MM.1S (cell line): ENCODE data around the gene RAD23A.
A peak's percentile ranks its signal among the peaks of the same experiment; 100 is the strongest.

Experiments used
- DNase-seq: peaks from one replicate; pipeline ENCODE4 v3.0.0-alpha.2; 2015
- H2AFZ ChIP-seq: fragments of 300-600 bp; sonication (generic); 2 replicates; pipeline ENCODE4 v1.6.0; 2016; ENCODE audit warnings: antibody characterized with exemption, low read length
- H3F3A ChIP-seq: fragments of 300-600 bp; sonication (generic); 2 replicates; pipeline ENCODE4 v1.6.1; 2016; ENCODE audit warnings: mild to moderate bottlenecking, antibody characterized with exemption, low read length, moderate library complexity, mixed read lengths; ENCODE audit not compliant: insufficient read depth
- H3K27ac ChIP-seq: fragments of 300-600 bp; sonication (generic); 2 replicates; pipeline ENCODE4 v1.5.1; 2016; ENCODE audit warnings: mild to moderate bottlenecking, low read length
- H3K27me3 ChIP-seq: fragments of 300-600 bp; sonication (generic); replicated peaks from 2 replicates; pipeline ENCODE4 v1.6.0; 2016; ENCODE audit warnings: low read length; ENCODE audit not compliant: insufficient read depth
- H3K36me3 ChIP-seq: fragments of 300-600 bp; sonication (generic); replicated peaks from 2 replicates; pipeline ENCODE4 v1.6.1; 2016; ENCODE audit warnings: mild to moderate bottlenecking, low read length, mixed read lengths; ENCODE audit not compliant: insufficient read depth
- H3K4me1 ChIP-seq: fragments of 300-600 bp; sonication (generic); 2 replicates; pipeline ENCODE4 v1.6.1; 2016; ENCODE audit warnings: low read length, mixed read lengths
- H3K4me2 ChIP-seq: fragments of 300-600 bp; sonication (generic); 2 replicates; pipeline ENCODE4 v1.6.0; 2016; ENCODE audit warnings: low read depth, low read length
- H3K4me3 ChIP-seq: fragments of 300-600 bp; sonication (generic); 2 replicates; pipeline ENCODE4 v1.5.1; 2016; ENCODE audit warnings: low read length, mixed read lengths
- H3K79me2 ChIP-seq: fragments of 300-600 bp; sonication (generic); 2 replicates; pipeline ENCODE4 v1.6.1; 2016; ENCODE audit warnings: mixed run types, low read length, mixed read lengths
- H3K9ac ChIP-seq: fragments of 300-600 bp; sonication (generic); 2 replicates; pipeline ENCODE4 v1.6.1; 2016; ENCODE audit warnings: low read length, mixed read lengths
- H3K9me2 ChIP-seq: fragments of 300-600 bp; sonication (generic); replicated peaks from 2 replicates; pipeline ENCODE4 v1.6.1; 2016; ENCODE audit warnings: mild to moderate bottlenecking, low read length, mixed read lengths; ENCODE audit not compliant: insufficient read depth
- H3K9me3 ChIP-seq: fragments of 300-600 bp; sonication (generic); replicated peaks from 2 replicates; pipeline ENCODE4 v1.6.1; 2016; ENCODE audit warnings: mild to moderate bottlenecking, low read length, mixed read lengths; ENCODE audit not compliant: insufficient read depth
- H4K20me1 ChIP-seq: fragments of 300-600 bp; sonication (generic); 2 replicates; pipeline ENCODE4 v1.6.1; 2016; ENCODE audit warnings: mild to moderate bottlenecking, low read length, moderate library complexity, mixed read lengths; ENCODE audit not compliant: insufficient read depth
- CTCF ChIP-seq: fragments of 300-600 bp; sonication (generic); IDR thresholded peaks from 2 replicates; pipeline ENCODE4 v1.5.1; 2016; ENCODE audit warnings: antibody characterized with exemption, low read length, mixed read lengths
- EZH2 ChIP-seq: fragments of 300-600 bp; sonication (generic); optimal IDR thresholded peaks from 2 replicates; pipeline ENCODE3; 2017; ENCODE audit warnings: low read depth, mild to moderate bottlenecking, antibody characterized with exemption, low read length, mixed read lengths
- EZH2phosphoT487 ChIP-seq: fragments of 300-600 bp; sonication (generic); IDR thresholded peaks from 2 replicates; pipeline ENCODE4 v1.6.1; 2018; ENCODE audit warnings: antibody characterized with exemption, low read length

RAD23A gene

GRCh38 chr19:12907166-12907565 lies 38.5 kb upstream of the RAD23A start:
- Histone ChIP-seq H3K79me2 (no peaks in the 10 kb centered on the region), H3K4me3 (no peak overlapping the region), H3K36me3 (no peaks in the 10 kb centered on the region), H3F3A (peaks cover 11% of the 10 kb centered on the region), H4K20me1 (no peaks in the 10 kb centered on the region), H2AFZ (no peak overlapping the region), H3K9me2 (no peaks in the 10 kb centered on the region), H3K9ac (no peak overlapping the region), H3K4me1 (peaks cover 11% of the 10 kb centered on the region), H3K9me3 (no peaks in the 10 kb centered on the region), H3K27me3 (no peaks in the 10 kb centered on the region), H3K4me2 (no peak overlapping the region), H3K27ac (no peak overlapping the region)
- DNase-seq, result no peak
- TF ChIP-seq EZH2, result no peak

GRCh38 chr19:12912571-12912970 lies 33.1 kb upstream of the RAD23A start:
- no peak overlapping the region; the same call in 1 of the 2 replicates for H3K9ac ChIP-seq
- no peaks in the 10 kb centered on the region for H3K36me3 ChIP-seq
- H3K4me3 ChIP-seq, result no peak overlapping the region
- H3K9me3 ChIP-seq, result no peaks in the 10 kb centered on the region
- DNase-seq, result peak; percentile 38
- H3K4me1 ChIP-seq, result peaks cover 35% of the 10 kb centered on the region
- peak overlapping the region; percentile 38; the same call in 1 of the 2 replicates for H3K27ac ChIP-seq
- peak overlapping the region; percentile 26; the same call in 1 of the 2 replicates for H3K4me2 ChIP-seq
- H3K27me3 ChIP-seq, result no peaks in the 10 kb centered on the region
- H3K79me2 ChIP-seq, result no peaks in the 10 kb centered on the region
- peaks cover 25% of the 10 kb centered on the region for H3F3A ChIP-seq
- 0 out of 2 replicates have a peak overlapping the region, but pooled peaks have one; percentile 8 for H2AFZ ChIP-seq
- H3K9me2 ChIP-seq, result no peaks in the 10 kb centered on the region
- TF ChIP-seq EZH2phosphoT487 (no peak), EZH2 (no peak), CTCF (no peak)
- no peaks in the 10 kb centered on the region for H4K20me1 ChIP-seq

- DNase-seq, result no peak
- no peaks in the 10 kb centered on the region for H3K9me2 ChIP-seq
- H3K4me1 ChIP-seq, result peaks cover 35% of the 10 kb centered on the region
- H3F3A ChIP-seq, result peaks cover 25% of the 10 kb centered on the region
- H4K20me1 ChIP-seq, result no peaks in the 10 kb centered on the region
- TF ChIP-seq EZH2phosphoT487, result no peak
- TF ChIP-seq EZH2, result no peak
- no peak for TF ChIP-seq CTCF
- no peaks in the 10 kb centered on the region for H3K36me3 ChIP-seq
- H3K27me3 ChIP-seq, result no peaks in the 10 kb centered on the region
- H3K27ac ChIP-seq, result peak overlapping the region; percentile 38; the same call in 1 of the 2 replicates
- H2AFZ ChIP-seq, result no peak overlapping the region
- H3K9ac ChIP-seq, result no peak overlapping the region; the same call in 1 of the 2 replicates
- peak overlapping the region; percentile 26 for H3K4me2 ChIP-seq
- H3K9me3 ChIP-seq, result no peaks in the 10 kb centered on the region
- H3K4me3 ChIP-seq, result no peak overlapping the region
- no peaks in the 10 kb centered on the region for H3K79me2 ChIP-seq
These were observed 32.6 kb upstream of the RAD23A start for GRCh38 chr19:12913011-12913561.
